HEK293T (cell line): ENCODE results near the gene JPH2.

ENCODE experiments used
- ARNT ChIP-seq: fragments of 450-650 bp; IDR thresholded peaks from 2 replicates; pipeline ENCODE4 v1.6.1; 2017; ENCODE audit warnings: mild to moderate bottlenecking
- BHLHE40 ChIP-seq: fragments of 450-650 bp; IDR thresholded peaks from 2 replicates; pipeline ENCODE4 v1.6.1; 2016; ENCODE audit warnings: mild to moderate bottlenecking, moderate library complexity, borderline replicate concordance
- ELF4 ChIP-seq: fragments of 450-650 bp; IDR thresholded peaks from 2 replicates; pipeline ENCODE4 v1.6.1; 2017; ENCODE audit warnings: antibody characterized with exemption
- SUZ12 ChIP-seq: fragments of 450-650 bp; IDR thresholded peaks from 2 replicates; pipeline ENCODE4 v1.6.1; 2016; ENCODE audit warnings: mild to moderate bottlenecking

DNA sequence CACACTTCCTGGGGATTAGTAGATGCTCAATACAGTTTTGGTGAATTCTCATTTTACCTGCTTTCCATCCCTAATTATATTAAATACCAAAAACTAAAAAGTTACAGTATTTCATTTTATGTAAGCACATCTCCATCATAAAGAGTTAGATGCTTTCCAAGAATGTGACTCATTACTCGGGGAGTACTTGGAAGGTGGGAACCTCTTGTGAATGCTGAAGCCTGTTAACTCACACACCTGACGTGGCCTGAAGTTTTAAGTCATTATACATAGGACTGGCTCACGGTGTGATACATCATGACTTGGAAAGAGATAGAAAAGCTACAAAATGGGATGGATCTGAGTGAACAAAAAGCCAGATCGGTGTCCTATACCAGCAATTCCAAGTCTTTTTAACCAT is 25.8 kb upstream of the JPH2 start:
- TF ChIP-seq ELF4, result no peak
- no peak for TF ChIP-seq SUZ12
- TF ChIP-seq BHLHE40, result no peak
- TF ChIP-seq ARNT, result no peak
